Brain microvascular endothelial cell (primary cell): ENCODE data around the gene PTTG1IP.

Experiments used
- DNase-seq: peaks from one replicate; pipeline ENCODE4 v3.0.0-alpha.2; 2020
- H3K27ac ChIP-seq: fragments of 250-450 bp; sonication (Bioruptor Pico); 2 replicates; pipeline ENCODE4 v1.5.1; 2020; ENCODE audit warnings: mild to moderate bottlenecking, moderate library complexity
- H3K27me3 ChIP-seq: fragments of 250-450 bp; sonication (Bioruptor Pico); replicated peaks from 2 replicates; pipeline ENCODE4 v1.5.1; 2020; ENCODE audit warnings: mild to moderate bottlenecking
- H3K36me3 ChIP-seq: fragments of 250-450 bp; sonication (Bioruptor Pico); replicated peaks from 2 replicates; pipeline ENCODE4 v1.5.1; 2020; ENCODE audit warnings: mild to moderate bottlenecking
- H3K4me3 ChIP-seq: 2 replicates; pipeline ENCODE4 v1.5.1; 2011; ENCODE audit warnings: low read depth, mild to moderate bottlenecking, control low read depth, low read length, moderate library complexity
- CTCF ChIP-seq: IDR thresholded peaks from 2 replicates; pipeline ENCODE4 v1.5.1; 2011; ENCODE audit warnings: low read depth, mild to moderate bottlenecking, moderate library complexity, low read length, control low read depth, inconsistent platforms; ENCODE audit errors: missing control alignments
- in situ Hi-C: cut with HindIII; loops from 2 replicates; pipeline ENCODE4 v1.10.0; 2017; ENCODE audit warnings: low sequenced_read_pairs, low pct_ligation_motif_present

Gene PTTG1IP

GRCh38 chr21:44871576-44872269 lies 1.8 kb downstream of the PTTG1IP start:
- H3K27ac ChIP-seq: peak overlapping the region; percentile 39
- no peaks in the 10 kb centered on the region for H3K27me3 ChIP-seq
- no peak for TF ChIP-seq CTCF
- in situ Hi-C loops: no loop called here
- peaks cover 2% of the 10 kb centered on the region for H3K36me3 ChIP-seq
- H3K4me3 ChIP-seq: peak overlapping the region; percentile 79
- peak; percentile 70 for DNase-seq

- no peak for TF ChIP-seq CTCF
- Histone ChIP-seq H3K36me3 (peaks cover 2% of the 10 kb centered on the region), H3K4me3 (no peak overlapping the region), H3K27me3 (no peaks in the 10 kb centered on the region), H3K27ac (peak overlapping the region; percentile 87)
- DNase-seq: no peak
- in situ Hi-C loops: no loop called here
Observed at GRCh38 chr21:44870748-44871495, 2.6 kb downstream of the PTTG1IP start.

DNA sequence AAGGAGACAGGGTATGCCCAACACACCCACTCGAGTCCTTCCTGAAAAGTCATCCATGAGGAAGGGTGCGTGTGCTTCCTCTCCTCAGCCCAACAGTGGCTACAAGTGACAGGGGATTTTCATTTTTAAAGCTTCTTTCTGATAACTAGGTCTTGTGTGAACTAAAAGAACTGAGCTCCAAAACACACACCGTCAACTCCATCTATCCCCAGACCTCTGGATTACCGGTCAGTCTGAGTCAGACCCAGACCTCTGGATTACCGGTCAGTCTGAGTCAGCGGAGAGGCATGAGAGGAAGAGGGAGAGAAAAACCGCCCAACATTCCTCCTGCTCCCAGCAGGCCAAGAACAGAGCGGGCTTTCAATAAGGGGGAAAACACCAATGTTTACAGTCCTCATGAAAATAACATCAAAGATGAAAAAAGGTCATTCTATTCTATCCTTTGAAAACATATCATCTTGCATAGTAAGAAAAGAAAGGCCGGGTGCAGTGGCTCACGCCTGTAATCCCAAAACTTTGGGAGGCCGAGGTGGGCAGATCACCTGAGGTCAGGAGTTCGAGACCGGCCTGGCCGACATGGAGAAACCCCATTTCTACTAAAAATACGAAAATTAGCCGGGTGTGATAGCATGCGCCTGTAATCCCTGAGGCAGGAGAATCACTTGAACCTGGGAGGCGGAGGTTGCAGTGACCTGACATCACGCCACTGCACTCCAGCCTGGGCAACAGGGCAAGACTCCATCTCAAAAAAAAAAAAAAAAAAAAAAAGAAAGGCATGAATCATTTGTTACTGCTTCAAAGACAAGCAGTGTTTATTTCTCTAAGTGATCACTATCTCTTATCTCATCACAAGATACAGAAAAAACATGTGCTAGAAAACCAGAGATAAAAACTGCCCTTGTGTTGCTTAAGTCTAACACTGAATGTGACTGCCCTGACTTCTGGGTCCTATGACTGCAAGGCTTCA lies 3.4 kb downstream of the PTTG1IP start:
- peaks cover 9% of the 10 kb centered on the region for H3K36me3 ChIP-seq
- in situ Hi-C loops: no loop called here
- DNase-seq: peak; percentile 93
- no peak for TF ChIP-seq CTCF
- peak overlapping the region; percentile 87 for H3K27ac ChIP-seq
- H3K4me3 ChIP-seq: peak overlapping the region; percentile 26
- H3K27me3 ChIP-seq: no peaks in the 10 kb centered on the region

- no peak for DNase-seq
- no peak overlapping the region for H3K4me3 ChIP-seq
- peaks cover 22% of the 10 kb centered on the region for H3K36me3 ChIP-seq
- in situ Hi-C loops: no loop called here
- TF ChIP-seq CTCF: no peak
- H3K27me3 ChIP-seq: no peaks in the 10 kb centered on the region
- H3K27ac ChIP-seq: no peak overlapping the region
Observed at GRCh38 chr21:44868707-44869106, 4.8 kb downstream of the PTTG1IP start.

- no peak overlapping the region for H3K4me3 ChIP-seq
- no peak for DNase-seq
- TF ChIP-seq CTCF: no peak
- H3K27ac ChIP-seq: no peak overlapping the region
- in situ Hi-C loops: no loop called here
- H3K36me3 ChIP-seq: peaks cover 27% of the 10 kb centered on the region
- no peaks in the 10 kb centered on the region for H3K27me3 ChIP-seq
Observed at GRCh38 chr21:44867999-44868700, 5.3 kb downstream of the PTTG1IP start.
